IMR-90 (cell line): ENCODE results near the gene MXRA8. TPM values are rescaled to one million over a fixed set of nuclear protein-coding genes. Genes with fewer than 3 reads are reported as not detected.

Experiments used
- ATAC-seq: fragments of 200-7000 bp; cut with Tn5 transposase; 2 replicates; pipeline ENCODE4 v1.9.1; 2020; ENCODE audit warnings: low read depth, mild to moderate bottlenecking, moderate library complexity
- BruUV-seq: library from RNA; stranded (reverse); fragments of 400-500 nt; replicated peaks from 2 replicates; lab custom pipeline; 2021; lab: Mats Ljungman, UMichigan
- CTCF ChIA-PET: fragments of 300-600 bp; formaldehyde crosslinking; extraction: SDS; loops from one replicate; lab custom pipeline; 2021; ENCODE audit warnings: antibody characterized with exemption; lab: Yijun Ruan, JAX
- POLR2A ChIA-PET: fragments of 300-600 bp; sonication (Branson Sonifier 250); formaldehyde crosslinking; loops from one replicate; lab custom pipeline; 2022; ENCODE audit warnings: antibody characterized with exemption; ENCODE audit not compliant: unreplicated experiment; lab: Charles Lee
- DNase-seq: peaks from one replicate; pipeline ENCODE4 v3.0.0; 2013
- H2AFZ ChIP-seq: replicated peaks from 2 replicates; pipeline ENCODE3; 2013; ENCODE audit warnings: low read length, mild to moderate bottlenecking; ENCODE audit not compliant: poor library complexity
- H2AK5ac ChIP-seq: 2 replicates; pipeline ENCODE4 v1.6.1; 2013; ENCODE audit warnings: low read depth, low read length, inconsistent platforms
- H2AK9ac ChIP-seq: replicated peaks from 2 replicates; pipeline ENCODE3; 2013; ENCODE audit warnings: mild to moderate bottlenecking, low read depth, low read length, moderate library complexity; ENCODE audit not compliant: poor library complexity
- H2BK120ac ChIP-seq: 2 replicates; pipeline ENCODE4 v1.6.1; 2013; ENCODE audit warnings: low read depth, low read length, inconsistent platforms
- H2BK15ac ChIP-seq: 3 replicates; pipeline ENCODE4 v1.6.1; 2013; ENCODE audit warnings: low read depth, low read length, inconsistent platforms
- H2BK20ac ChIP-seq: 2 replicates; pipeline ENCODE4 v1.6.1; 2013; ENCODE audit warnings: low read depth, mild to moderate bottlenecking, inconsistent platforms, low read length, moderate library complexity
- H2BK5ac ChIP-seq: 2 replicates; pipeline ENCODE4 v1.6.1; 2013; ENCODE audit warnings: mild to moderate bottlenecking, low read depth, low read length, inconsistent platforms; ENCODE audit not compliant: poor library complexity, severe bottlenecking
- H3K14ac ChIP-seq: replicated peaks from 2 replicates; pipeline ENCODE4 v1.6.1; 2013; ENCODE audit warnings: low read depth, low read length, inconsistent platforms
- H3K18ac ChIP-seq: 2 replicates; pipeline ENCODE4 v1.6.1; 2013; ENCODE audit warnings: low read depth, low read length, control low read depth
- H3K23ac ChIP-seq: 2 replicates; pipeline ENCODE4 v1.6.1; 2013; ENCODE audit warnings: low read depth, low read length, inconsistent platforms
- H3K27ac ChIP-seq: 2 replicates; pipeline ENCODE4 v1.5.1; 2013; ENCODE audit warnings: mild to moderate bottlenecking, control low read depth, low read length; ENCODE audit not compliant: insufficient read depth
- H3K27me3 ChIP-seq: 2 replicates; pipeline ENCODE4 v1.6.1; 2013; ENCODE audit warnings: low read length; ENCODE audit not compliant: control insufficient read depth, insufficient read depth
- H3K36me3 ChIP-seq: 2 replicates; pipeline ENCODE4 v1.6.1; 2013; ENCODE audit warnings: low read length, mixed read lengths; ENCODE audit not compliant: control insufficient read depth, insufficient read depth
- H3K4ac ChIP-seq: 2 replicates; pipeline ENCODE4 v1.6.1; 2013; ENCODE audit warnings: low read depth, low read length, inconsistent platforms
- H3K4me1 ChIP-seq: 2 replicates; pipeline ENCODE4 v1.6.1; 2013; ENCODE audit warnings: low read length, mixed read lengths; ENCODE audit not compliant: control insufficient read depth, insufficient read depth
- H3K4me2 ChIP-seq: 2 replicates; pipeline ENCODE4 v1.6.1; 2013; ENCODE audit warnings: low read depth, mild to moderate bottlenecking, control low read depth, low read length, moderate library complexity
- H3K4me3 ChIP-seq: 2 replicates; pipeline ENCODE4 v1.5.1; 2013; ENCODE audit warnings: low read depth, mild to moderate bottlenecking, control low read depth, low read length, moderate library complexity; ENCODE audit not compliant: insufficient read depth
- H3K56ac ChIP-seq: 2 replicates; pipeline ENCODE4 v1.6.1; 2013; ENCODE audit warnings: low read length, inconsistent platforms; ENCODE audit not compliant: insufficient read depth; ENCODE audit errors: extremely low read depth
- H3K79me1 ChIP-seq, 2 experiments: 2 replicates each; pipeline ENCODE4 v1.6.1; 2013; ENCODE audit warnings: low read length in 2 of 2, inconsistent platforms in 1 of 2, low read depth in 1 of 2
- H3K9ac ChIP-seq: 2 replicates; pipeline ENCODE4 v1.6.1; 2013; ENCODE audit warnings: low read depth, low read length, control low read depth
- H3K9me1 ChIP-seq: 2 replicates; pipeline ENCODE4 v1.6.1; 2013; ENCODE audit warnings: low read length, inconsistent platforms; ENCODE audit not compliant: insufficient read depth
- H3K9me3 ChIP-seq: 2 replicates; pipeline ENCODE4 v1.6.1; 2013; ENCODE audit warnings: low read length; ENCODE audit not compliant: control insufficient read depth, insufficient read depth
- H4K20me1 ChIP-seq: 2 replicates; pipeline ENCODE4 v1.6.1; 2013; ENCODE audit warnings: low read length, inconsistent platforms; ENCODE audit not compliant: insufficient read depth
- H4K5ac ChIP-seq: 2 replicates; pipeline ENCODE4 v1.6.1; 2013; ENCODE audit warnings: mild to moderate bottlenecking, low read depth, low read length, control low read depth
- H4K8ac ChIP-seq, 2 experiments: 2 replicates each; pipeline ENCODE4 v1.6.1; 2013; ENCODE audit warnings: low read depth in 2 of 2, low read length in 2 of 2, control low read depth in 1 of 2, inconsistent platforms in 1 of 2
- H4K91ac ChIP-seq: 2 replicates; pipeline ENCODE4 v1.6.1; 2013; ENCODE audit warnings: low read depth, low read length, inconsistent platforms; ENCODE audit not compliant: insufficient read depth
- BHLHE40 ChIP-seq: fragments of 150-350 bp; IDR thresholded peaks from 2 replicates; pipeline ENCODE4 v1.6.1; 2016; ENCODE audit warnings: mild to moderate bottlenecking, low read depth, low read length
- CEBPB ChIP-seq: IDR thresholded peaks from 2 replicates; pipeline ENCODE4 v1.6.1; 2012; ENCODE audit warnings: low read depth, low read length, improper control_type of control experiment
- CHD1 ChIP-seq: IDR thresholded peaks from 2 replicates; pipeline ENCODE4 v1.6.1; 2012; ENCODE audit warnings: low read depth, low read length, improper control_type of control experiment
- CTCF ChIP-seq: conservative IDR thresholded peaks from 2 replicates; pipeline ENCODE4 v1.5.1; 2012; ENCODE audit warnings: mild to moderate bottlenecking, low read depth, low read length, improper control_type of control experiment
- ELK1 ChIP-seq: fragments of 150-350 bp; IDR thresholded peaks from 2 replicates; pipeline ENCODE4 v1.6.1; 2016; ENCODE audit warnings: low read depth, mild to moderate bottlenecking, low read length, moderate library complexity, borderline replicate concordance
- FOS ChIP-seq: fragments of 150-350 bp; IDR thresholded peaks from 2 replicates; pipeline ENCODE4 v1.6.1; 2016; ENCODE audit warnings: low read depth, low read length
- MAFK ChIP-seq: IDR thresholded peaks from 2 replicates; pipeline ENCODE4 v1.6.1; 2012; ENCODE audit warnings: low read depth, low read length, improper control_type of control experiment
- MAZ ChIP-seq: IDR thresholded peaks from 2 replicates; pipeline ENCODE4 v1.6.1; 2012; ENCODE audit warnings: low read depth, mild to moderate bottlenecking, low read length, improper control_type of control experiment, moderate library complexity, borderline replicate concordance
- MXI1 ChIP-seq: IDR thresholded peaks from 2 replicates; pipeline ENCODE4 v1.6.1; 2012; ENCODE audit warnings: low read depth, mild to moderate bottlenecking, low read length, moderate library complexity, borderline replicate concordance
- NFE2L2 ChIP-seq: fragments of 150-350 bp; IDR thresholded peaks from 2 replicates; pipeline ENCODE4 v1.6.1; 2016; ENCODE audit warnings: low read depth, mild to moderate bottlenecking, low read length
- POLR2A ChIP-seq: IDR thresholded peaks from 2 replicates; pipeline ENCODE4 v1.6.1; 2012; ENCODE audit warnings: mild to moderate bottlenecking, low read depth, low read length
- RAD21 ChIP-seq: IDR thresholded peaks from 2 replicates; pipeline ENCODE4 v1.6.1; 2012; ENCODE audit warnings: low read length, improper control_type of control experiment
- RCOR1 ChIP-seq: IDR thresholded peaks from 2 replicates; pipeline ENCODE4 v1.6.1; 2012; ENCODE audit warnings: mild to moderate bottlenecking, low read length, improper control_type of control experiment; ENCODE audit not compliant: insufficient replicate concordance
- RFX5 ChIP-seq: IDR thresholded peaks from 2 replicates; pipeline ENCODE4 v1.8.0; 2012; ENCODE audit warnings: low read depth, mild to moderate bottlenecking, low read length, moderate library complexity
- SMC3 ChIP-seq: fragments of 150-350 bp; IDR thresholded peaks from 2 replicates; pipeline ENCODE4 v1.6.1; 2016; ENCODE audit warnings: low read depth, mild to moderate bottlenecking, antibody characterized with exemption, low read length, moderate library complexity
- USF2 ChIP-seq: fragments of 150-350 bp; IDR thresholded peaks from 2 replicates; pipeline ENCODE4 v1.6.1; 2017; ENCODE audit warnings: mild to moderate bottlenecking, antibody characterized with exemption, low read length, low read depth
- WGBS, 2 experiments: methylation state at CpG; one replicate each; pipeline versions ENCODE4 v1.1.5 to v1.1.7; 2013; ENCODE audit warnings: missing lambda C conversion rate in 2 of 2; ENCODE audit not compliant: insufficient read length in 1 of 2; ENCODE audit errors: extremely low coverage in 2 of 2; 5-methylcytosine and 5-hydroxymethylcytosine counted together
- dilution Hi-C: fragments of 300-500 bp; cut with HindIII; formaldehyde crosslinking; loops from one replicate; pipeline ENCODE4 v1.14.3; 2018; ENCODE audit warnings: low sequenced_read_pairs; ENCODE audit not compliant: unreplicated experiment
- in situ Hi-C: fragments of 300-500 bp; cut with MboI; formaldehyde crosslinking; loops from 3 replicates; pipeline ENCODE4 v1.14.3; 2019; ENCODE audit warnings: low sequenced_read_pairs, inconsistent platforms, mixed read lengths
- intact Hi-C: fragments of 100-400 bp; cut with micrococcal nuclease; formaldehyde crosslinking; loops from 2 replicates; pipeline ENCODE4 v1.10.0; 2022
- polyA plus RNA-seq, 3 experiments: library from polyadenylated mRNA; depleted of rRNA; stranded (reverse); fragments of >200 nt; gene quantifications; 2 replicates each; pipeline ENCODE4 v1.2.3, GENCODE V29; 2012; ENCODE audit warnings: low replicate concordance in 1 of 3
- total RNA-seq: library from RNA; depleted of rRNA; stranded (reverse); fragments of >200 nt; gene quantifications from 2 replicates; pipeline ENCODE4 v1.2.3, GENCODE V29; 2012

Gene MXRA8
- total and polyA plus RNA-seq, 2 of the 4 experiments (the other 2 are of a cell fraction), result 92.5 to 469 TPM

- H3K27me3 ChIP-seq, result no peaks in the 10 kb centered on the region
- H3K79me1 ChIP-seq, result peaks cover 4 to 22% of the 10 kb centered on the region in 2 experiments; a peak in 3 of 4 replicates
- peak overlapping the region; percentile 88 for H3K27ac ChIP-seq
- H3K36me3 ChIP-seq, result no peaks in the 10 kb centered on the region
- TF ChIP-seq RCOR1, result no peak
- no peak for TF ChIP-seq NFE2L2
- no peak for TF ChIP-seq MXI1
- no peak for TF ChIP-seq USF2
- no peak for TF ChIP-seq MAFK
- peak; percentile 31; the same call in 1 of the 2 replicates for TF ChIP-seq MAZ
- TF ChIP-seq FOS, result no peak
- TF ChIP-seq SMC3, result peak; percentile 41; the same call in 1 of the 2 replicates
- peak; percentile 47 for TF ChIP-seq CTCF
- TF ChIP-seq RFX5, result no peak
- peak; percentile 50; the same call in 1 of the 2 replicates for TF ChIP-seq RAD21
- no peak for TF ChIP-seq ELK1
- TF ChIP-seq CHD1, result no peak
- no peak for TF ChIP-seq POLR2A
- no peak for TF ChIP-seq BHLHE40
- no peak for TF ChIP-seq CEBPB
- H2AFZ ChIP-seq, result peak overlapping the region; percentile 93
- H3K23ac ChIP-seq, result peak overlapping the region; percentile 55; the same call in 1 of the 2 replicates
- H3K4me2 ChIP-seq, result peak overlapping the region; percentile 18
- peak overlapping the region; percentile 100 for H3K4ac ChIP-seq
- H2BK20ac ChIP-seq, result peak overlapping the region; percentile 99
- in situ Hi-C loops, result no loop called here
- H4K91ac ChIP-seq, result peak overlapping the region; percentile 99
- CTCF ChIA-PET, result no interaction called here
- POLR2A ChIA-PET, result no interaction called here
- H3K9me3 ChIP-seq, result no peaks in the 10 kb centered on the region
- H4K20me1 ChIP-seq, result 0 out of 2 replicates have a peak, but pooled peaks cover under 1% of the 10 kb centered on the region
- H4K8ac ChIP-seq, result peak overlapping the region; percentile 30 to 99
- peaks cover 31% of the 10 kb centered on the region for H3K4me1 ChIP-seq
- H2BK120ac ChIP-seq, result peak overlapping the region; percentile 99
- ATAC-seq (peak; percentile 42), DNase-seq (peak; percentile 85)
- peak overlapping the region; percentile 90 for H4K5ac ChIP-seq
- no peak overlapping the region for H3K4me3 ChIP-seq
- H3K56ac ChIP-seq, result peak overlapping the region; percentile 85
- H2BK5ac ChIP-seq, result peak overlapping the region; percentile 98
- peak overlapping the region; percentile 80 for H3K9ac ChIP-seq
- H3K18ac ChIP-seq, result peak overlapping the region; percentile 92
- peak overlapping the region; percentile 94 for H2AK9ac ChIP-seq
- peaks cover 15% of the 10 kb centered on the region for H3K9me1 ChIP-seq
- peak overlapping the region; percentile 95; the same call in 2 of the 3 replicates for H2BK15ac ChIP-seq
- dilution Hi-C loops, result no loop called here
- peak overlapping the region; percentile 98 for H3K14ac ChIP-seq
- intact Hi-C loops, result no loop called here
- WGBS, 2 experiments, result 40% methylated on average over 2 of the region's 13 CpGs; no CpG with 5 or more reads in 1 of the 2 experiments
- no TSS peak for BruUV-seq
- H2AK5ac ChIP-seq, result peak overlapping the region; percentile 92; the same call in 1 of the 2 replicates
Measured at GRCh38 chr1:1361982-1362423, 3.6 kb upstream of the MXRA8 start.
